ENCODE data around the gene LDB2.
A peak's percentile ranks its signal among the peaks of the same experiment; 100 is the strongest.
"Not testable (repeated sequence)": the region's sequence is repeated elsewhere in the genome, so short reads cannot be mapped to it uniquely, and the experiment has no call there.

LDB2 gene

DNA sequence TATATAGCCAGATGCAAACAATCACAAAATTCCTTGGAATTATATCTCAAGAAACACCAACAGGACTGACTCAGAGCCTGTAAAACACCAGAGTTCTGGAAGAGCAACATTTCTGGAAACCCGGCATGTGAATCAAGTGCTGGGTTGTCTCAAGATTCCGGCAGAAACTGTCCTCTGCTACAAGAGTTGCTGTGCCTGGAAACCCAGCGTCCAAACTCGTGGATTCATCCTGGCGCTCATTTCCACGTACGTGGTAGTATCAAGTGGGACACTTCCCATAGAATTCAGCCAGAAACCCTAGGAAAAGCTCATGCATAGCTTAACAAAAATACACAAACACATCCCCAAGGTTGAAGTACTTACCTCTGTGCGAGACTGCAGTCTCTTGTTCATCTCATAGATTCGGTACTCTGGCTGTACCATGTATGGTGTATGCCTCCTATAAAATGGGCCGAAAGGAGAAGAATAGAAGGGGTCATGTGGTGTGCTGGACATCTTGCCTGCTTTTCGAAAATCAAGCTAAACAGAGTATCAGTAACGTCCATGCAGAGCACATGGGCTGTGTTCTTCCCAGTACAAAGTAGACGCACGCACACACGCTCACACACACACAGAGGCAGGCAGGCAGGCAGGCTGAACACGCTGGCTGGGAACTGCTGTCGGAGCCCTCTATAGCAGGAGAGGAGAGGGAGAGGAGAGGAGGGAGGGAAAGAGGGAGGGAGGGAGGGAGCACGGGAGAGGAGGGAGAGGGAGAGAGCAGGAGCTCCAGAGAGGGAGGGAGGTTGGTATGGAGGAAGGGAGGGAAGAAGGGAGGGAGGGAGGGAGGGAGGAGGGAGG, at the start of gene LDB2:
Gene LDB2 (minus strand): TSS at position 655 of the 837 bp plus-strand sequence.
- DNase-seq: no peak

DNA sequence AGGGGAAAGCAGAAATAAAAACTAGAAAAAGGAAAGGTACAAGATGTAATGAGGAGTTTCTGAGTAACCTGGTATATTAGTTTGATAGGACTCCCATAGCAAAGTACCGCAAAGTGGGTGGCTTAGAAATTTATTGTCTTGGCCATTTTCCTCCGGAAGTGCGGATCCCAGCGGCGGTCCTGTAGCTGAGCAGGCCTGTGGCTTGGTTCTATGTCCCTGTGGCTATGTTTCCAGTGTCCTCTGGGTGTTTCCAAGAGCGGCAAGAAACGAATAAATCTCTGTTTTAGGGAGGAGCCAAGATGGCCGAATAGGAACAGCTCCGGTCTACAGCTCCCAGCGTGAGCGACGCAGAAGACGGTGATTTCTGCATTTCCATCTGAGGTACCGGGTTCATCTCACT, 44.0 kb upstream of the LDB2 start:
- DNase-seq: no peak

DNA sequence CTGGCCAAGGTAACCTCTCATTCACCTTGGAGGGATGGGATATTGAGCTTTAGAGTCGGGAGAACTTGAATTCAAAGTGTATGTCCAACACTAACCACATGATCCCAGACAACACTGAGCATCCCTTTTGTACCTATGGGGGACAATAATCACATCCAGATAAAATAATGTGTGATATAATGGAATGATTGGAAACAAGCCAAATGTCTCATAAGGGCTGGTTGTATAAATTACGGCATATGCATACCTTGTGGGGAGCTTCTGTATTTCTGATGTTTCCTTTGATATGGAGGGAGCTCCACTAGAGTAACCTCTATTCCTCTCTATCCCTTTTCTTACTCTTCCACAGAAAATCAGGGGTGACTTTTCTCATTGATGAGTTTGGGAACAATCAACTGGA, 40.7 kb upstream of the LDB2 start:
- DNase-seq: no peak

DNA sequence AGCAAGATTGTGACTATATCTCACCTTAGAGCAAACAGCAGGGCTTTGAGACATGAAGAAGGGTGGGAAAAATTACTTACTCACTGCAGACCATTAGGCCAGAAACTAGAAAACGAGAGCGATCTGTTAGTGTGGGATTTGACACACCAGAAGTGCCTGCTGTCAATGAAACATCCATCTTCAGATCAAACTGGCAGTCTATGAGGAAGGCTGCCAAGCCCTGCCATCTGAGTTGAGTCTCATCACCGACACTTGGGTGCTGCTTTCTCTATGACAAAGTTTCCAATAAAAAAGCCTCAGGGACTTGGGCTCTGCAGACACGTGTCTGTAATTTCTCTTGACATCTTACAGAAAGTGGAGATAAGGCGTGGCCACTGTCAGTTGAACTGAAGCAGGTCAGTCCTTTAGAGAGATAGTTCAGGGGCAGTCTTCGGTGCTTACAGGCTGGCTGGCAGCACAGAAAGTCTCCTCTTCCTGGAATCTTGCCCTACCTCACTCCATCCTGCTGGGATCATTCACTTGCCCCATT, 40.1 kb upstream of the LDB2 start:
- no peak for DNase-seq

DNA sequence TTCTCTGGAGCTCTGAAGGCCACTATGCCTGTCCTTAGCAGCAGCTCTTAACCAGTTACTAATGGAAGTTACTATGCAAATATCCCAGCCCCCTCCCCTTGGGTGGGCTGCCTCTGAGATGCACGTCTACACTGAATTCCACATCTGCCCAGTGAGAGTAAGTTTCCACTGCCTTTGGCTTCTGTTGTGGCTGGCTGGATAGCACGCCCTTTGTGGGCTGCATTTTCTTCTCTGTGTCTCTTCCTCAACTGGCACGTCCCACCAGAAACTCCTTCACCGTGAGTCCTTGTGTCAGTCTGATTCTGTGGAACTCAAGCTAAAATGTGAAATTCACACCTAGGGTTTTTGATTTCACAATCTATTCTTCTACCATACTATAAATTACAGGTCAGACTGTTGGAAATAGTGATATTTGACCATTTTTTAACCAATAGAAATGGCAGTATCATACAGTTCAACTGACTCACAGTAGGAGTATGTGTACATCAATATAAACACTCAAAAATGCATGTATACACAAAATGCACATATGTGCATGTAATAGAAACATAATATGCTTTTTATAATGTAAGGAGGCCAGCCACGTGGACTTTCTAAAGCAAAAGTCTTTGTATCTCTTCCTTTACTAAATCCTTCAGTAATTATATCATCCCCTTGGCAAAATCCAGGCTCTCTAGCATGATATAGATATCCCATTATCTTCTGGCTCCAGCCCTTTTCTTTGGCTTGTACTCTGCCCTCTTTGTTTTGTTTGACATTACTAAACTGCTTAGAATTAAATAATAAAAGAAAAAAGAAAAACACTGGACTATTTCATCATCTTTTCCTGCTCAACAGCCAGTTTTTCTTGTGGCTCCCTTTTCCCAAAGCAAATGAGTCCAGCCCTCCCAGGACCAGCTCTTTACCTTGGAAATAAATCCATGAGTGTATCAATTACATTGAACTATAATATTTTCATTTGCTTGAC, 33.2 kb upstream of the LDB2 start:
- DNase-seq: no peak

DNA sequence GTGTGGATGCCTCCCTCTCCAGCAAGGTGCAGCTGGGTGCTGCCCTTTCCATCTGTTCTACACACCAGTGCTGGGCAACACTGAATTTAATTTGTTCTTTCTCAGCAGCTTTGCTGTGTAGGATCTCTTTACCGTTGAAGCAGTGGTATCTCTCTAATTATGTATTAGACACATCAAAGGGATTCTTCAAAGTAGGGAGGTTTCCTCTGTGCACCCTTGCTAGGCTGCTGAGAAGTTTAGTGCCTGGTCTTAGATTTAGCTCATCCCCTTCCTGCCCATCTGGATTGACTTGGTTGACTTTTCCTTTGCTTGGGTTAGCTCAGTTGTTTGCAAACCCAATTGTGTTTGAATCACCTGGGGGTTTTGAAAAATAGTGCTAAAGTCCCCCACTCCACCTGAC, 27.8 kb upstream of the LDB2 start:
- no peak for DNase-seq

DNA sequence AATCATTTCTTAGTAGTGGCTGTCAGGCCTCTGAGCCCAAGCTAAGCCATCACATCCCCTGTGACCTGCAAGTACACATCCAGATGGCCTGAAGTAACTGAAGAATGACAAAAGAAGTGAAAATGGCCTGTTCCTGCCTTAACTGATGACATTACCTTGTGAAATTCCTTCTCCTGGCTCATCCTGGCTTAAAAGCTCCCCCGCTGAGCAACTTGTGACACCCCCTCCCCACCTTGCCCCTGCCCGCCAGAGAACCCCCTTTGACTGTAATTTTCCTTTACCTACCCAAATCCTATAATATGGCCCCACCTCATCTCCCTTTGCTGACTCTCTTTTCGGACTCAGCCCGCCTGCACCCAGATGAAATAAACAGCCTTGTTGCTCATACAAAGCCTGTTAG, 20.3 kb upstream of the LDB2 start:
- not testable (repeated sequence) for DNase-seq

DNA sequence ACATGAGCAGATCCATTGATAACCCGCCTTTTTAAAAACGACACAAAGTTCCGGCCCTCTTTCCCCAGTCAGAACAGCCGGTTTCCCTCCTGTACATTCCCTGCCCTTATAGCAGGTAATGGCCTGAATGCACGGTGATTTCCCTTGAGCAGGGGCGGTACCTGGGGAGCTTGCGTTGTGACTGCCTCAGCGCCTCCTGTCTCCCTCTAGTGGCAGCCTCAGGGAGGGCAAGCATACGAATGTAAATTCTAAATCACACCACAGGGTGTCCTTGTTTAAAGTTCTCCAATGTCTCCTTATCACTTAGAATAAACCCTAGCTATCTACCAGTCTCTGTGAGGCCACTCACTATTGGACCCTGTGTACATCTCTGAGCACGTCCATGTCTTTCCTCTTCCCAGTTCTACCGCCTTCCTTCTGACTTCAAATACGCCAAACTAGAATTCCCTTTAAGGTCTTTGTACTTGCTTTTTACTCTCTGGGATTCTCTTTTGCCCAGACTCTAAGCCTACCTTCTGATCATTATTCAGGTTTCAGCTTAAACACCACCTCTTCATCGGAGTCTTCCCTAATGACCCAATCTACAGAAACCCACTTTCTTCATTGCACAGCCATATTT, 18.4 kb upstream of the LDB2 start:
- peak; percentile 69 for DNase-seq

DNA sequence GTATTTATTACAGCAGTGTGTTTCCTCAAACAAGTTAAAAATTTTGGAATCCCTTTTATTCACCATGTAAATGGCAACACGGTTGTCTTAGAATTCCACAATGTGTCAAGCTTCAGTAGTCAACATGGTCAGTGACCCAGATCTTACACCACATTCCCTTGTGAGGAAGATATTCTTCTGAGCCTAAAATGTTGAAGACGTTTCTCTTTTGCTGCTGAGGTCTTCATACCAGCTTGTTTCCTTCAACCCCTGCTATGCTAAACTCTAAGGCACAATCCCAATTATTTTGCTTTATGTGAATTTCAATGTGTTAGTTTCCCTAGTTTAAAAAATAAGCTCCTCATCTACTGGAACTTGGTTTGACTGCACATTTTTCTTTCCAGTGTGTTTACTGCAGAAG, 17.6 kb upstream of the LDB2 start:
- no peak for DNase-seq

DNA sequence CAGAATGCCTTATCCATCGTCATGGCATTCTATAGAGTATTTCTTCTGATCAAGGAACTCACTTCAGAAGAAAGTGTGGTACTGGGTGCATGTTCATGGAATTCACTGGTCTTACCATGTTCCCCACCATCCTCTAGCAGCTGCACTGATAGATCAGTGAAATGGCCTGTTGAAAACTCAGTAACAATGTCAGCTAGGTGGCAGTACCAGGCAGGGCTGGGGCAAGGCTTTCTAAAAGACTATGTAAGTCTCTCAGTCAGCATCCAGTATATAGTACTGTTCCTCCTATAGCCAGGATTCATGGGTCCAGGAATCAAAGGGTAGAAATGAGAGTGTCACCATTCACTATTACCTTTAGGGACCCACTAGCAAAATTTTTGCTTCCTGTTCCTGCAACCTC, 15.8 kb upstream of the LDB2 start:
- no peak for DNase-seq

DNA sequence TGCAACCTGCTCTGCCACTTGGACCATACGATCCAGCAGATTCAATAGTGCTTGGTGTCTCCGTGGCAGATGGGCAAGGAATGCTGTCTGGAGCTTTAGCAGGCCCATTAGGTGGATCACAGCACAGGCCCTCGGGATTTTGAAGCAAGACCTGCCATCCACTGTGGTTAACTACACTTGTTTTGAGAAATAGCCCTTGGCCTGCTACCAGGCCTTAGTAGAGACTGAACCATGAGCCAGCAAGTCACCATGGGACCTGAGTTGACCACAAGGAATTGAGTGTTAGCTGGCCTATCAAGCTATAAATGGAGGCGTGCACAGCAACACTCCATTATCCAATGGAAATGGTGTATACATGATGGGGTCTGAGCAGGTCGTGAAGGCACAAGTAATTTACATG, 14.5 kb upstream of the LDB2 start:
- DNase-seq: no peak

DNA sequence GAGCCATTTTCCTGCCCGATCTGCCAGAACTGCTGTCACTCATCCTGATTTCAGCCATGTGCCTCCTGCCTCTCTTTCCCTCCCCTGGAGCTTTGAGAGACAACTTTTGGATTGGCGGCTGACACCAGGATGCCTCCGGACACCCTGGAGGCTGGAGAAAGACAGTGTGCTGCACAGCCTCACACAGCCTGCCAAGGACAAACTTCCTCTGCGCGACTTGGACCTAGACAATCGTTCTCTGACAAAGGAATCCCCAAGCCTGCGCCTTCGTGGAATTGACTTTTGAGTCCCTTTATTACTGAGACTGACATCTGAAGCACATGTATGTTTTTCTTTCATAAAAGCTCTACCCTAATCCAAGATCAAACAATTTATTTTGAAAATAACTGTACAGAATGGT, 10.8 kb upstream of the LDB2 start:
- DNase-seq: no peak

DNA sequence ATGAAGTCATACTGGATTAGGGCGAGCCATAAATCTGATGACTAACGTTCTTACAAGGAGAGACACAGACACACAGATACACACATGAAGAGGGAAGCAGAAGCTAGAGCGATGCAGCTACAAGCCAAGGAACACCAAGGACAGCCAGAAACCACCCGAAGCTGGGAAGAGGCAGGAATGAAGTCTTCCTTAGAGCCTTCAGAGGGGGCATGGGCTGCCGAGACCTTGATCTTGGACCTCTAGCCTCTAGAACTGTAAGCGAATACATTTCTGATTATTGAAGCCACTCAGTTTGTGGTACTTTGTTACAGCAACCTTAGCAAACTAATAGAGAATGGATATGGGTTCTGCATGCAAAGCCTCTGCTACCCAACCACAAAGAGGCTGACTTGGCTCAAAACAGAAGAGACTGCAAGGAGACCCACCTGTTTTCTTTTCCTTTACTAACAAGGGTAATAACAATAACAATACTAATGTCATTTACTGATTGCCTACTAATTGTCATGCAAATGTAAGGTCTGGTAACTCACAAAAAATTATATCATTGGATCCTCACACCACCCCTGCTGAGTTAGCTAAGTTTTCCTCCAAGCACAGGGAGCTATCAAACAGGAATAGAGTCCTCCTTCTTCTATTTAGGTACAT, 10.1 kb upstream of the LDB2 start:
- DNase-seq: no peak

DNA sequence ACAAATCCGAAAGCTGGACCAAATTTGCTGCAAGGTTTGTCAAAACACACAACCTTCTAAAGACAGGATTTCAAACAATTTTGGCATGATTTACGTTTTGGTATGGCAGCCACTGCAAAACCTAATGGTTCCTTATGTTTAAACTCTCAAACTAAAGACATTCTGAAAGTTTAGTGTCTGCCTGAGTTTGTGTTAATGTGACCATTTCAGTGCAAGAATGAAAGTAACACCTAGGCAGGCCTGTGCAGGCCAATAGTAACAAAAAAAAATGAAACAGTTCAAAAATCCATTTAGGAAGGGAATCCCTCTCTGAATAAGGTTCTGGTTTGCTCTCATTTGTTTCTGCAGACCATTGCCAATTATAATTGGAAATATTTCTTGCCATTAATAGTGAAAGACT, 1.9 kb upstream of the LDB2 start:
- no peak for DNase-seq

DNA sequence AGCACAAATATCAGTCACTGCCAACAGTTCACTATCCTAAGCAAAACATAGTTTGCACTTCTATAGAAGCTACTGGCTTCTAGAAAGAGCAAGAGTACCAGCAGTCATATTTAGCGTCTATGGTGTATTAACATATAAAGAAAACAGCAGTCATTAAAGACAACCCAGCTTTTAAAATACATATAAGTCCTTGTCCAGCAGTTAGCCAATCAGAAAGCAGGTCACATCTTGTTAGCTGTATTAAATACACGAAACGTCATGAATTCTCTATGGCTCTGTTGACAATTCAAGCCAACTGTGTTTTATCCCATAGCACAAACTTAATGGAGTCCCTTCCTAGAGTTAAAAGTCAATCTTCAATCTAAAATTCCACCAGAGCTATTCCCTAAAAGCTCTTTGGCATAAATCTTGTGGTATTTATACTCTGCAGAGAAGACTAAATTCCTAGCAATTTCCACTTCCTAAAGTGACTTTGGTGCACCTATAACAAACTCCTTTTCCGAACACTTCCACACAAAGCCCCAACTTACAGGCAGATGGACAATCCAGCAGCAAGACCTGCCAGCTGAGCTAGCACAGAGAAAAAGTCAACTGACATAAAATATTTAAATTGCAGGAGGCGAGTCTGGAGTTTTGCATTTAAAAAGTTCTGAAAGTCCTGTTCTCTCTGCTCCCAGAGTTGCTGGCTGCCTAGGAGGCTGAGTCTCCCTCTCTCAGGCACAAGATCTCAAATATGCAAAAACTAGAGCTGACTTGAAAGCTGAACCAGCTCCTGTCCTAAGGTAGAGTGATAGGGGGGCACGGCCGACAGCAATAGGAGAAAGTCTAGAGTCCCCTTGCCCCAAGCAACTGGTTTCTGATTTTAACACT, 1.3 kb downstream of the LDB2 start:
- no peak for DNase-seq

DNA sequence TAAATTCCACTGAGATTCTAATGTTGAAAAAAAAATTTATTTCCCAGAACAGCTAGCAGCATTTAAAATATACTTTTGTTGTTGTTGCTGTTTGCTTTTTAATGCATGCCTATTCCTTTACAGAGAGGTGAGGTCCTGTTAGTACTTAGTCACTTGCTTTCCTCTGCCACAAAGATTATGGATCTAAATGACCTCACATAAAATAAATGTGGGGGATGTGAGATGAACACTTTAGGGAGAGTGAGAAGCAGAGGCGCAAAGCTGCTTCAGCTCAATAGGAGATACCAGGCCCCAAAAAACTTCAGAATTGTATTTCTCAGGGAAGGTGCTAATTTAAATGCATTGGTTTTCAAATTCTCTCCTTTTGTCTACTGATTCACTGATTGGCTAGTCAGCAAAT, 4.0 kb downstream of the LDB2 start:
- no peak for DNase-seq

DNA sequence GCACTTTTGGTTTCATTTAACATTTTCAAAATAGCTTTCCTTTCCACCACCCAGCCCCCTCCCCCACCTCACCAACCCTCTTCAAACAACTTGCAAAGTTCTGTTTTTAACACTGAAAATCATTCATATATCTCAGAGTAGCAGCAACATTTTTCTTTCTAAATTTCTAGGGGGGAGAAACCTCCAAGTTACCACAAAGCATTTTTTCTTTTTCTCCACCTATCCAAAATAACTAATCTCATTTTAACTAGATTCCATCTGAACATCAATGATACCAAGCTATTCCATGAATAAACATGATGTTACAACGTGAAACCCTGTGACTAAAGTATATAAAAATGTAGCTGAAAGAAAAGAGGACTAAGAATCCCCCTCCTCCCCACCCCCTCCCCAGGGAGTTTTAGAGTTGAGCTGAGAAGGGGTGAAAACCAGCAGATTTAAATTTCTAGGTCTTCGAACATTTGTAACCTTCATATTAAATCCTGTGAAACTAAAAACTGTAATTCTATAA, 5.2 kb downstream of the LDB2 start:
- DNase-seq: peak; percentile 12

DNA sequence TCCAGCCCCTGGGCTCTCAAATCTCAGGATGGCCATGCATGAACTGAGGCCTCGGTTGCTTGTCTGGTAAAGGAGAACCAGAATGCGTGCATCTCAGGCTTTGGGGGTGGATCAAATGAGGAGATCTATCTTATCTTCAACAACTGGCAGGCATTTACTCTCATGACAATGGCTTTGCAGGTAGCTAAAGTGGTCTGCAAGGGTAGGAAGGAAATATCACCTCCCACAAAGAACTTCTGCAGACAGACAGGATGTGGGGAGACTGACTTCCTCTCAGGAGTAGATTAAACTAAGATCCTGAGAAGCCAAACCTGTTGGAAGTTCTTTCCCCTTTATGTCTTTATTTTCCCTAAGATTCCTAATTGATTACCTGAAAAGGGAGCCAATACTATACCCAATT, 7.8 kb downstream of the LDB2 start:
- no peak for DNase-seq

DNA sequence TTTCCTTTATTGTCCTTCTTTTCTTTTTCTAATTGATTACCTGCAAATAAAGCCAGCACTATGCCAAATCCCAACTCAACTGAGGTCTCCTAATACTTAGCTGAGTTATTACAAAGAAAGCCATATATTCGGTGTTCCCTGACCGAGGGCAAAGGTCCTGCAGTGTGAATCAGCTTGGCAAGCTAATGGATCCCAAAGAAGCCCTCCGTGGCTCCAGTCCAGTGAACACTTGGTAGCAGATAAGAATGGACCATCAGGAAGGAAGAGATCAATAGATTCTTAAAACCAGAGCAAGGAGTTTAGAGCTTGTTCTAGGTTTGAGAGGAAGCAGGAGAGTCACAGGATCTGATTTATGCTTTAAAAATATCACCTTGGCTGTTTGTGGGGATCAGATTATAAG, 8.5 kb downstream of the LDB2 start:
- no peak for DNase-seq

DNA sequence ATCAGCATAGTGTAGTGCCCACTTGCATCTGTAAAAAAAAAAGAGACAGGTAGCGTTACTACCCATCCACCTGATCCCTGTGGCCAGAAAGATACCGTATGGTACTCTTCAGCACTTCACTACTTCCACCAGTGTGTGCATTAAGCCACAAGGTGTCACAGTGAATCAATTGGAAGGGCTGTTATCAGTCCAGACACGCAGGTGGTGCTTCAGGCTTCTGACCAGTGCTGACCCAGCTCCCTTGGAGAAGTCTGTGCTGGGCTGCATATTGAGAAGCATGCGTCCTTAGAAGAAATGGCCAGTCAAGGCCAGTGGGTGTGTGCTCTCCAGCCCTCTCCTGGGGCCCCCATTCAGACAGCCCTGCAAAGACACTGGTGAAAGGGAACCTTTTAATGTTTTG, 10.6 kb downstream of the LDB2 start:
- no peak for DNase-seq

DNA sequence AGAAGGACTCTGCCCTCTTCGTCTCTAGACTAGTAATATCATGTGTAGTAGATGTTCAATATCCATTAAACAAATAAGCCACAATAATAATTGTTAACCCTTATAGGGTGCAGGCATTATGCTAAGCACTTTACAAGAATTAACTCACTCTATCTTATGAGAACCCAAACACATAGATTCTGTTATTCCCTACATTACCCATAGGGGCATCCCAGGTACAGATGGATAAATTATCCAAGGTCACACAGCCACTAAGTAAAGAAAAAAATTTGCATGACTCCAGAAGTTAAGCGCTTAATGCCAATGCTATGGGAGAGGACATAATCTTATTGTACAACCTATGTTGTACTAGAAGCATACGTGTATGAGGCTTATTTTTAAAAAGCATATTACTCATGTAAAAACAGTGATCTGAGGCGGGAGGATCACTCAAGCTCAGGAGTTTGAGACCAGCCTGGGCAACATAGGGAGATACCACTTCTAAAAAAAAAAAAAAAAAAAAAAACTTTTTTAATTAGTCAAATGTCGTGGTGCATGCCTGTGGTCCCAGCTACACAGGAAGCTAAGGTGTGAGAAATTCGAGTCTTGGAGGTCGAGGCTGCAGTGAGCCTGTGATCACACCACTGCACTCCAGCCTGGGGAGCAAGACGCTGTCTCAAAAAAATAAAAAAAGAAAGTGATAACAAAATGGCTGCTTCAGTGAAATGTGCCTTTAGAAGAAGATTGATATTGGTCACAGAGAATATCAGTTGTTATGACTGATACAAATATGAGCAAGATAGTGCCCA, 13.6 kb downstream of the LDB2 start:
- DNase-seq: no peak

All from activated naive CD4-positive, alpha-beta T cell treated with anti-CD3 and anti-CD28 coated beads, Interleukin-2, amount 50 U/mL, for 16 hours (primary cell).